SK-N-SH (cell line): ENCODE data around the gene CLDN3. TPM values are rescaled to one million over a fixed set of nuclear protein-coding genes. Genes with fewer than 3 reads are reported as not detected.
"Not testable (repeated sequence)": the region's sequence is repeated elsewhere in the genome, so short reads cannot be mapped to it uniquely, and the experiment has no call there.

Experiments used
- CTCF ChIA-PET: fragments of 300-600, 350-600 bp; formaldehyde crosslinking; extraction: SDS; loops from one replicate; lab custom pipeline; 2021; lab: Yijun Ruan, JAX
- POLR2A ChIA-PET: fragments of 350-600 bp; sonication (Branson Sonifier 250); formaldehyde crosslinking; extraction: SDS; loops from one replicate; lab custom pipeline; 2020; ENCODE audit warnings: antibody characterized with exemption, inconsistent platforms; lab: Yijun Ruan, JAX
- DNase-seq: peaks from one replicate; pipeline ENCODE4 v3.0.0; 2012
- H2AFZ ChIP-seq: fragments of 200-600 bp; sonication (generic); 2 replicates; pipeline ENCODE4 v1.8.1; 2016; ENCODE audit warnings: antibody characterized with exemption, mild to moderate bottlenecking, low read depth
- H3F3A ChIP-seq: fragments of 200-600 bp; sonication (generic); replicated peaks from 2 replicates; pipeline ENCODE3; 2016; ENCODE audit warnings: antibody characterized with exemption, mild to moderate bottlenecking; ENCODE audit not compliant: insufficient read depth
- H3K27ac ChIP-seq, 2 experiments: fragments of 200-500 bp in 1 of 2; fragments of 200-600 bp in 1 of 2; sonication (Bioruptor generic) in 1 of 2; sonication (generic), shearing (Covaris generic) in 1 of 2; 2 replicates each; pipeline versions ENCODE4 v1.5.1 to v1.6.1; 2014 to 2016; ENCODE audit warnings: low read depth in 2 of 2, inconsistent platforms in 1 of 2, low read length in 1 of 2, mild to moderate bottlenecking in 1 of 2, mixed read lengths in 1 of 2
- H3K27me3 ChIP-seq: fragments of 200-600 bp; sonication (generic), shearing (Covaris generic); 2 replicates; pipeline ENCODE4 v1.6.1; 2016; ENCODE audit warnings: mixed run types; ENCODE audit not compliant: insufficient read depth
- H3K36me3 ChIP-seq, 2 experiments: fragments of 200-500 bp in 1 of 2; fragments of 200-600 bp in 1 of 2; sonication (Bioruptor generic) in 1 of 2; sonication (generic) in 1 of 2; replicated peaks in 1 of 2; 2 replicates each; pipeline versions ENCODE3 to v1.5.1; 2014 to 2016; ENCODE audit warnings: low read length in 1 of 2, mild to moderate bottlenecking in 1 of 2; ENCODE audit not compliant: insufficient read depth in 2 of 2, control insufficient read depth in 1 of 2
- H3K4me1 ChIP-seq, 2 experiments: fragments of 200-500 bp in 1 of 2; fragments of 200-600 bp in 1 of 2; sonication (Bioruptor generic) in 1 of 2; sonication (generic), shearing (Covaris generic) in 1 of 2; 2 replicates each; pipeline versions ENCODE4 v1.5.1 to v1.6.1; 2014 to 2016; ENCODE audit warnings: low read depth in 1 of 2, low read length in 1 of 2, mixed run types in 1 of 2; ENCODE audit not compliant: insufficient read depth in 2 of 2, control insufficient read depth in 1 of 2
- H3K4me2 ChIP-seq: fragments of 200-600 bp; sonication (generic), shearing (Covaris generic); 2 replicates; pipeline ENCODE4 v1.6.1; 2017; ENCODE audit warnings: mixed run types
- H3K4me3 ChIP-seq, 2 experiments: fragments of 200-500 bp in 1 of 2; fragments of 200-600 bp in 1 of 2; sonication (Bioruptor generic) in 1 of 2; sonication (generic), shearing (Covaris generic) in 1 of 2; 2 replicates each; pipeline versions ENCODE4 v1.5.1 to v1.8.1; 2014 to 2016; ENCODE audit warnings: low read depth in 2 of 2, inconsistent platforms in 1 of 2, low read length in 1 of 2, mild to moderate bottlenecking in 1 of 2, mixed read lengths in 1 of 2, moderate library complexity in 1 of 2
- H3K79me2 ChIP-seq: fragments of 200-600 bp; sonication (generic); 2 replicates; pipeline ENCODE4 v1.8.1; 2017; ENCODE audit warnings: mild to moderate bottlenecking; ENCODE audit not compliant: insufficient read depth
- H3K9ac ChIP-seq: fragments of 200-600 bp; sonication (generic); 2 replicates; pipeline ENCODE4 v1.6.1; 2017; ENCODE audit warnings: mixed run types
- H3K9me2 ChIP-seq: fragments of 200-600 bp; sonication (generic); 2 replicates; pipeline ENCODE4 v1.6.1; 2017; ENCODE audit warnings: mixed run types
- H3K9me3 ChIP-seq: fragments of 200-600 bp; sonication (generic); 2 replicates; pipeline ENCODE4 v1.6.1; 2017; ENCODE audit warnings: mixed run types, mild to moderate bottlenecking, moderate library complexity
- H4K20me1 ChIP-seq: fragments of 200-600 bp; sonication (generic); 2 replicates; pipeline ENCODE4 v1.6.1; 2017; ENCODE audit warnings: mild to moderate bottlenecking, mixed run types; ENCODE audit not compliant: insufficient read depth
- CHD2 ChIP-seq: fragments of 150-350 bp; IDR thresholded peaks from 2 replicates; pipeline ENCODE4 v1.6.1; 2018; ENCODE audit warnings: low read length; ENCODE audit not compliant: partially characterized antibody
- EP300 ChIP-seq, 2 experiments: IDR thresholded peaks; 2 replicates each; pipeline versions ENCODE4 v1.4.0 to v1.6.1; 2012; ENCODE audit warnings: borderline replicate concordance in 1 of 2, low read depth in 1 of 2, low read length in 1 of 2
- EZH2phosphoT487 ChIP-seq: fragments of 200-600 bp; sonication (generic); IDR thresholded peaks from 2 replicates; pipeline ENCODE4 v1.6.1; 2017; ENCODE audit warnings: low read depth, mixed run types, mild to moderate bottlenecking, antibody characterized with exemption, moderate library complexity, borderline replicate concordance
- FOSL2 ChIP-seq: IDR thresholded peaks from 2 replicates; pipeline ENCODE4 v1.4.0; 2012; ENCODE audit warnings: low read depth, mild to moderate bottlenecking, moderate library complexity, borderline replicate concordance
- GATA2 ChIP-seq: sonication (generic); formaldehyde crosslinking; IDR thresholded peaks from 2 replicates; pipeline ENCODE4 v1.5.0; 2020; ENCODE audit warnings: mild to moderate bottlenecking, missing genetic modification reagents
- IRF3 ChIP-seq: fragments of 150-350 bp; IDR thresholded peaks from 2 replicates; pipeline ENCODE4 v1.6.1; 2016; ENCODE audit warnings: mild to moderate bottlenecking, low read depth, low read length
- JUND ChIP-seq: IDR thresholded peaks from 2 replicates; pipeline ENCODE4 v1.4.0; 2012
- MAX ChIP-seq: IDR thresholded peaks from 2 replicates; pipeline ENCODE4 v1.4.0; 2012; ENCODE audit warnings: low read depth
- MEF2A ChIP-seq: IDR thresholded peaks from 2 replicates; pipeline ENCODE4 v1.4.0; 2012; ENCODE audit warnings: low read depth, borderline replicate concordance
- NFIC ChIP-seq: IDR thresholded peaks from 2 replicates; pipeline ENCODE4 v1.4.0; 2012; ENCODE audit warnings: borderline replicate concordance
- POLR2AphosphoS5 ChIP-seq: IDR thresholded peaks from 2 replicates; pipeline ENCODE4 v1.6.1; 2012; ENCODE audit warnings: low read depth, low read length
- RAD21 ChIP-seq: IDR thresholded peaks from 2 replicates; pipeline ENCODE4 v1.6.1; 2012; ENCODE audit warnings: mild to moderate bottlenecking, low read length
- RCOR1 ChIP-seq: fragments of 150-350 bp; IDR thresholded peaks from 2 replicates; pipeline ENCODE4 v1.6.1; 2017; ENCODE audit warnings: antibody characterized with exemption, low read length
- REST ChIP-seq: IDR thresholded peaks from 2 replicates; pipeline ENCODE4 v1.6.1; 2012; ENCODE audit warnings: mild to moderate bottlenecking, low read depth, low read length, moderate library complexity
- SIN3A ChIP-seq: IDR thresholded peaks from 2 replicates; pipeline ENCODE4 v1.6.1; 2012; ENCODE audit warnings: low read depth, mild to moderate bottlenecking, low read length, moderate library complexity, borderline replicate concordance
- SMC3 ChIP-seq: IDR thresholded peaks from 2 replicates; pipeline ENCODE4 v1.6.1; 2012; ENCODE audit warnings: low read depth, low read length, improper control_type of control experiment
- TEAD4 ChIP-seq: IDR thresholded peaks from 2 replicates; pipeline ENCODE4 v1.4.0; 2012; ENCODE audit warnings: mild to moderate bottlenecking, borderline replicate concordance; ENCODE audit not compliant: insufficient read depth
- YY1 ChIP-seq: IDR thresholded peaks from 2 replicates; pipeline ENCODE4 v1.4.0; 2012; ENCODE audit warnings: low read depth, mild to moderate bottlenecking
- WGBS: methylation state at CpG from one replicate; pipeline ENCODE4 v1.1.6; 2017; ENCODE audit warnings: low lambda C conversion rate; 5-methylcytosine and 5-hydroxymethylcytosine counted together
- polyA plus RNA-seq, 3 experiments: library from polyadenylated mRNA; depleted of rRNA; stranded (reverse); fragments of >200 nt; gene quantifications; 2 replicates each; pipeline ENCODE4 v1.2.3, GENCODE V29; 2012

The CLDN3 gene
- polyA plus RNA-seq, 1 of the 3 experiments (the other 2 are of a cell fraction): 0.08 TPM

GRCh38 chr7:73799282-73800141, 29.4 kb upstream of the CLDN3 start:
- Histone ChIP-seq H3K9ac (no peak overlapping the region), H3K4me1 (no peaks in the 10 kb centered on the region), H3K27ac (no peak overlapping the region), H3K4me3 (no peak overlapping the region), H3K9me3 (no peaks in the 10 kb centered on the region), H3K27me3 (no peaks in the 10 kb centered on the region), H3K4me2 (no peak overlapping the region), H3K79me2 (no peaks in the 10 kb centered on the region), H3K36me3 (no peaks in the 10 kb centered on the region), H3K9me2 (no peaks in the 10 kb centered on the region), H4K20me1 (no peaks in the 10 kb centered on the region), H2AFZ (no peak overlapping the region), H3F3A (peaks cover 5% of the 10 kb centered on the region)
- 67% methylated on average over 10 of the region's 10 CpGs for WGBS
- DNase-seq: no peak
- POLR2A ChIA-PET: interaction anchor here (0.5 kb wide), 1 partner anchor 306 kb away, joined by 3 read pairs; no protein-coding TSS in a partner anchor
- TF ChIP-seq RAD21: no peak
- no peak for TF ChIP-seq POLR2AphosphoS5
- no peak for TF ChIP-seq EP300 (IDR thresholded peaks at IDR 0.05; ENCODE audit: borderline replicate concordance in 1 of 2, low read depth in 1 of 2, low read length in 1 of 2)
- TF ChIP-seq MEF2A: no peak
- TF ChIP-seq TEAD4: no peak
- no peak for TF ChIP-seq IRF3
- no peak for TF ChIP-seq SIN3A
- no peak for TF ChIP-seq NFIC
- TF ChIP-seq GATA2: no peak
- TF ChIP-seq RCOR1: no peak
- TF ChIP-seq FOSL2: no peak
- TF ChIP-seq CHD2: no peak
- TF ChIP-seq SMC3: no peak
- TF ChIP-seq EZH2phosphoT487: no peak
- no peak for TF ChIP-seq MAX
- TF ChIP-seq REST: no peak
- TF ChIP-seq JUND: no peak
- TF ChIP-seq YY1: no peak
- CTCF ChIA-PET: interaction anchor here (1.3 to 1.9 kb wide), 2 partner anchors 12 to 56 kb away, joined by 3 to 4 read pairs; no protein-coding TSS in a partner anchor

- DNase-seq, H3K9me2 ChIP-seq, H3K4me3 ChIP-seq, CTCF ChIA-PET, H4K20me1 ChIP-seq, H3K9me3 ChIP-seq, H3K9ac ChIP-seq, H3K36me3 ChIP-seq, H3K4me2 ChIP-seq, H2AFZ ChIP-seq, H3K79me2 ChIP-seq, POLR2A ChIA-PET, H3K4me1 ChIP-seq, H3K27me3 ChIP-seq, H3K27ac ChIP-seq, H3F3A ChIP-seq: not testable (repeated sequence)
- no CpG with 5 or more reads among the region's 34 CpGs for whole genome bisulfite sequencing
Observed at GRCh38 chr7:73797176-73797575, 27.1 kb upstream of the CLDN3 start.

- H3K9ac ChIP-seq, H3K79me2 ChIP-seq, DNase-seq, H3K4me2 ChIP-seq, H2AFZ ChIP-seq, H3K9me2 ChIP-seq, H3K36me3 ChIP-seq, POLR2A ChIA-PET, H4K20me1 ChIP-seq, H3K4me3 ChIP-seq, H3F3A ChIP-seq, H3K4me1 ChIP-seq, H3K27ac ChIP-seq, H3K9me3 ChIP-seq, H3K27me3 ChIP-seq: not testable (repeated sequence)
- CTCF ChIA-PET: interaction anchor here (1.3 kb wide), 1 partner anchor 189 kb away, joined by 4 read pairs; no protein-coding TSS in a partner anchor
- WGBS: 72% methylated on average over 2 of the region's 6 CpGs
Observed at GRCh38 chr7:73796656-73797055, 26.6 kb upstream of the CLDN3 start.
